HG03439 (cell line): Measurements from ENCODE around the gene CRK.

Experiments used
- ATAC-seq: cut with Tn5 transposase; IDR thresholded peaks from one replicate; pipeline ENCODE4 v1.9.1; 2021; ENCODE audit warnings: mild to moderate bottlenecking, moderate library complexity; ENCODE audit not compliant: unreplicated experiment

Gene CRK

GRCh38 chr17:1486802-1487695 lies 31.0 kb upstream of the CRK start:
- ATAC-seq = no peak

GRCh38 chr17:1485423-1486376 lies 29.7 kb upstream of the CRK start:
- ATAC-seq = no peak

- ATAC-seq = no peak
These were observed 28.8 kb upstream of the CRK start for GRCh38 chr17:1484676-1485422.

GRCh38 chr17:1484060-1484535 lies 28.1 kb upstream of the CRK start:
- no peak for ATAC-seq

- no peak for ATAC-seq
These were observed 26.6 kb upstream of the CRK start for GRCh38 chr17:1482680-1483079.

- no peak for ATAC-seq
These were observed 25.7 kb upstream of the CRK start for GRCh38 chr17:1481736-1482135.

GRCh38 chr17:1480747-1481465 lies 24.9 kb upstream of the CRK start:
- no peak for ATAC-seq

- no peak for ATAC-seq
These were observed 22.4 kb upstream of the CRK start for GRCh38 chr17:1478418-1478817.

- ATAC-seq = no peak
These were observed 19.4 kb upstream of the CRK start for GRCh38 chr17:1475321-1475854.

- no peak for ATAC-seq
These were observed 18.6 kb upstream of the CRK start for GRCh38 chr17:1474402-1475189.

GRCh38 chr17:1473841-1474240 lies 17.8 kb upstream of the CRK start:
- no peak for ATAC-seq

GRCh38 chr17:1473170-1473569 lies 17.1 kb upstream of the CRK start:
- ATAC-seq = no peak

GRCh38 chr17:1471911-1472821 lies 16.1 kb upstream of the CRK start:
- ATAC-seq = no peak

GRCh38 chr17:1471490-1471889 lies 15.5 kb upstream of the CRK start:
- ATAC-seq = no peak

- ATAC-seq = no peak
These were observed 14.9 kb upstream of the CRK start for GRCh38 chr17:1470755-1471462.

GRCh38 chr17:1470071-1470754 lies 14.2 kb upstream of the CRK start:
- ATAC-seq = no peak
